HepG2 (cell line): ENCODE measurements around the gene KAZN. TPM values are rescaled to one million over a fixed set of nuclear protein-coding genes. Genes with fewer than 3 reads are reported as not detected.

Experiments used
- ATAC-seq: fragments of 200-7000 bp; cut with Tn5 transposase; 3 replicates; pipeline ENCODE4 v1.9.1; 2020; ENCODE audit warnings: mild to moderate bottlenecking, moderate library complexity
- BruUV-seq: library from RNA; stranded (reverse); fragments of 400-500 nt; replicated peaks from 2 replicates; lab custom pipeline; 2021; lab: Mats Ljungman, UMichigan
- CTCF ChIA-PET: fragments of 300-600 bp; formaldehyde crosslinking; extraction: SDS; loops from one replicate; lab custom pipeline; 2021; ENCODE audit warnings: low total read pairs, inconsistent platforms, low intra/inter-chr PET ratio; lab: Yijun Ruan, JAX
- POLR2A ChIA-PET: fragments of 350-600 bp; sonication (Branson Sonifier 250); formaldehyde crosslinking; loops from one replicate; lab custom pipeline; 2020; ENCODE audit warnings: antibody characterized with exemption, inconsistent platforms; lab: Yijun Ruan, JAX
- DNase-seq: peaks from one replicate; pipeline ENCODE4 v3.0.0-alpha.2; 2015; ENCODE audit warnings: low spot score
- FAIRE-seq: peaks from 3 replicates; lab custom pipeline; 2011; peaks lifted over from hg19 to GRCh38; lab: Jason Lieb, UNC
- H2AFZ ChIP-seq: one replicate; pipeline ENCODE4 v1.6.1; 2011; ENCODE audit warnings: low read length, inconsistent platforms
- H3K27ac ChIP-seq: fragments of 300-600 bp; 3 replicates; pipeline ENCODE4 v1.8.0; 2011; ENCODE audit warnings: mixed run types, mild to moderate bottlenecking, mixed read lengths, low read length, inconsistent platforms; ENCODE audit not compliant: insufficient read depth; ENCODE audit errors: extremely low read length
- H3K27me3 ChIP-seq, 2 experiments: fragments of 200-600 bp in 1 of 2; 2 replicates in 1 of 2; 3 replicates in 1 of 2; pipeline versions ENCODE4 v1.6.0 to v1.8.0; 2011; ENCODE audit warnings: low read length in 2 of 2, mild to moderate bottlenecking in 2 of 2, moderate library complexity in 2 of 2, inconsistent platforms in 1 of 2; ENCODE audit not compliant: insufficient read depth in 2 of 2, control insufficient read depth in 1 of 2
- H3K36me3 ChIP-seq, 2 experiments: fragments of 200-600 bp in 1 of 2; replicated peaks in 1 of 2; 2 replicates in 1 of 2; 3 replicates in 1 of 2; pipeline versions ENCODE4 v1.5.1 to v1.8.0; 2011; ENCODE audit warnings: low read length in 2 of 2, inconsistent platforms in 1 of 2; ENCODE audit not compliant: insufficient read depth in 2 of 2, control insufficient read depth in 1 of 2
- H3K4me1 ChIP-seq: 2 replicates; pipeline ENCODE4 v1.5.1; 2012; ENCODE audit warnings: low read length, inconsistent platforms; ENCODE audit not compliant: insufficient read depth
- H3K4me2 ChIP-seq: 2 replicates; pipeline ENCODE4 v1.6.0; 2011; ENCODE audit warnings: low read depth, low read length, inconsistent platforms
- H3K4me3 ChIP-seq, 3 experiments: fragments of 200-600 bp in 1 of 3; sonication (generic), shearing (Covaris generic) in 1 of 3; replicated peaks in 1 of 3; 2 replicates each; pipeline ENCODE4 v1.5.1; 2011 to 2016; ENCODE audit warnings: low read length in 3 of 3, inconsistent platforms in 2 of 3, low read depth in 2 of 3, mild to moderate bottlenecking in 2 of 3, control low read depth in 1 of 3, mixed read lengths in 1 of 3; ENCODE audit not compliant: insufficient read depth in 1 of 3
- H3K79me2 ChIP-seq: one replicate; pipeline ENCODE4 v1.6.1; 2011; ENCODE audit warnings: low read length, inconsistent platforms; ENCODE audit not compliant: insufficient read depth
- H3K9ac ChIP-seq: 2 replicates; pipeline ENCODE4 v1.6.0; 2011; ENCODE audit warnings: mild to moderate bottlenecking, low read depth, low read length, inconsistent platforms; ENCODE audit not compliant: insufficient read depth
- H3K9me3 ChIP-seq: 2 replicates; pipeline ENCODE4 v1.5.1; 2012; ENCODE audit warnings: mild to moderate bottlenecking, low read length
- H4K20me1 ChIP-seq: 2 replicates; pipeline ENCODE4 v1.6.0; 2011; ENCODE audit warnings: inconsistent platforms, mild to moderate bottlenecking, low read length, moderate library complexity; ENCODE audit not compliant: insufficient read depth
- ADNP ChIP-seq: sonication (generic); formaldehyde crosslinking; IDR thresholded peaks from 2 replicates; pipeline ENCODE4 v1.4.0; 2020; ENCODE audit warnings: missing genetic modification reagents
- ATRX ChIP-seq: sonication (generic); formaldehyde crosslinking; IDR thresholded peaks from 2 replicates; pipeline ENCODE4 v1.4.0; 2020; ENCODE audit warnings: missing genetic modification reagents, borderline replicate concordance
- FOSL2 ChIP-seq: sonication (generic); formaldehyde crosslinking; IDR thresholded peaks from 2 replicates; pipeline ENCODE4 v1.4.0; 2020; ENCODE audit warnings: missing genetic modification reagents
- MAFF ChIP-seq: IDR thresholded peaks from 2 replicates; pipeline ENCODE4 v1.6.1; 2011; ENCODE audit warnings: low read depth, low read length, improper control_type of control experiment
- MAFK ChIP-seq, 2 experiments: IDR thresholded peaks in 1 of 2; conservative IDR thresholded peaks in 1 of 2; 2 replicates each; pipeline ENCODE4 v1.6.1; 2011; ENCODE audit warnings: improper control_type of control experiment in 2 of 2, low read length in 2 of 2
- NCOR1 ChIP-seq: fragments of 200-600 bp; sonication (generic); IDR thresholded peaks from 2 replicates; pipeline ENCODE4 v1.7.0; 2017; ENCODE audit warnings: antibody characterized with exemption, low read length, borderline replicate concordance
- ZNF547 ChIP-seq: sonication (generic); formaldehyde crosslinking; IDR thresholded peaks from 2 replicates; pipeline ENCODE4 v1.5.1; 2020; ENCODE audit warnings: mild to moderate bottlenecking, missing genetic modification reagents
- ZNF629 ChIP-seq: sonication (generic); formaldehyde crosslinking; conservative IDR thresholded peaks from 2 replicates; pipeline ENCODE4 v1.5.0; 2020; ENCODE audit warnings: missing genetic modification reagents
- WGBS: methylation state at CpG from one replicate; pipeline ENCODE4 v1.1.6; 2017; ENCODE audit warnings: low lambda C conversion rate; 5-methylcytosine and 5-hydroxymethylcytosine counted together
- in situ Hi-C: cut with HindIII; loops from 2 replicates; pipeline ENCODE4 v1.10.0; 2017; ENCODE audit warnings: low pct_unique_long_range_greater_than_20kb; ENCODE audit not compliant: extremely low pct_ligation_motif_present
- intact Hi-C: fragments of 100-400 bp; cut with micrococcal nuclease; formaldehyde crosslinking; loops from one replicate; pipeline ENCODE4 v1.10.0; 2022; ENCODE audit not compliant: unreplicated experiment
- polyA plus RNA-seq, 8 experiments: library from polyadenylated mRNA; depleted of rRNA in 3 of 8; stranded (reverse) in 7 of 8; unstranded in 1 of 8; fragments of >200 nt; fragmentation: Illumina TruSeq in 4 of 8; extraction: Trizol in 4 of 8; gene quantifications; 2 replicates each; pipeline versions ENCODE4 v1.2.1 to v1.2.3, GENCODE V29; 2011 to 2016; ENCODE audit warnings: low read depth in 4 of 8, missing spikeins in 1 of 8, mixed read lengths in 1 of 8; ENCODE audit not compliant: insufficient read depth in 1 of 8
- total RNA-seq, 5 experiments: library from RNA; depleted of rRNA; stranded (reverse); fragments of >200 nt; fragmentation: Illumina TruSeq; extraction: Trizol; gene quantifications; 2 replicates each; pipeline ENCODE4 v1.2.3, GENCODE V29; 2016; ENCODE audit warnings: low read depth in 1 of 5

Gene KAZN
- total and polyA plus RNA-seq, 2 of the 13 experiments (the other 11 are each of a cell fraction or from before 2014, with no cell fraction given): 10.4 to 13.5 TPM

GRCh38 chr1:14928886-14929546 is 330.5 kb downstream of the KAZN start:
- in situ Hi-C loops (no loop called here), intact Hi-C loops (no loop called here)
- peaks cover 2 to 26% of the 10 kb centered on the region in 2 experiments; a peak in 4 of 5 replicates for H3K36me3 ChIP-seq
- H3K79me2 ChIP-seq: peaks cover 85% of the 10 kb centered on the region
- WGBS: 94% methylated on average over 2 of the region's 2 CpGs
- no peak for ATAC-seq
- no peaks in the 10 kb centered on the region for H3K27me3 ChIP-seq
- H3K9me3 ChIP-seq: no peaks in the 10 kb centered on the region
- H3K9ac ChIP-seq: no peak overlapping the region
- no TSS peak for BruUV-seq
- FAIRE-seq: no peak
- peak overlapping the region; percentile 23; the same call in 1 of the 2 replicates for H3K4me2 ChIP-seq
- no peak overlapping the region for H2AFZ ChIP-seq
- H4K20me1 ChIP-seq: 0 out of 2 replicates have a peak, but pooled peaks cover 5% of the 10 kb centered on the region
- TF ChIP-seq ATRX (CRISPR knock-in tag) (no peak), ZNF629 (peak; percentile 58)
- no peak overlapping the region for H3K27ac ChIP-seq
- ChIA-PET CTCF (no interaction called here), POLR2A (no interaction called here)
- H3K4me3 ChIP-seq: no peak overlapping the region
- no peak for DNase-seq
- H3K4me1 ChIP-seq: peaks cover 65% of the 10 kb centered on the region

- 0 out of 2 replicates have a peak, but pooled peaks cover 5% of the 10 kb centered on the region for H4K20me1 ChIP-seq
- no peaks in the 10 kb centered on the region for H3K9me3 ChIP-seq
- no peak for FAIRE-seq
- in situ Hi-C loops (no loop called here), intact Hi-C loops (no loop called here)
- H3K4me1 ChIP-seq: peaks cover 71% of the 10 kb centered on the region
- H3K4me2 ChIP-seq: peak overlapping the region; percentile 23; the same call in 1 of the 2 replicates
- H2AFZ ChIP-seq: no peak overlapping the region
- peaks cover 2 to 26% of the 10 kb centered on the region in 2 experiments; a peak in 4 of 5 replicates for H3K36me3 ChIP-seq
- no peak for ATAC-seq
- H3K4me3 ChIP-seq: no peak overlapping the region
- 81% methylated on average over 11 of the region's 22 CpGs for WGBS
- no peak overlapping the region for H3K27ac ChIP-seq
- TF ChIP-seq ADNP (CRISPR knock-in tag) (no peak), MAFF (peak; percentile 88), ZNF547 (CRISPR knock-in tag) (no peak), MAFK (conservative IDR thresholded peaks at IDR 0.05 in 1 of 2, IDR thresholded peaks at IDR 0.05 in 1 of 2; ENCODE audit: low read length in 2 of 2) (peak; percentile 89 to 92), NCOR1 (no peak), FOSL2 (CRISPR knock-in tag) (0 out of 2 replicates have a peak, but pooled peaks have one; percentile 8)
- ChIA-PET CTCF (no interaction called here), POLR2A (no interaction called here)
- H3K9ac ChIP-seq: no peak overlapping the region
- no peak for DNase-seq
- H3K27me3 ChIP-seq: no peaks in the 10 kb centered on the region
- BruUV-seq: no TSS peak
- H3K79me2 ChIP-seq: peaks cover 89% of the 10 kb centered on the region
These were observed 331.2 kb downstream of the KAZN start for GRCh38 chr1:14929547-14930246.
